Mesothelial cell of epicardium (in vitro differentiated cells): Measurements from ENCODE around the gene CFAP43. TPM values are rescaled to one million over a fixed set of nuclear protein-coding genes. Genes with fewer than 3 reads are reported as not detected.

Source experiments
- DNase-seq, 2 experiments: peaks; one replicate each; pipeline ENCODE4 v3.0.0; 2021; ENCODE audit warnings: low spot score in 2 of 2; ENCODE audit not compliant: unreplicated experiment in 2 of 2
- H3K27ac Mint-ChIP-seq: 2 replicates; pipeline ENCODE4 v1.8.0; 2021; ENCODE audit warnings: mixed read lengths
- H3K27me3 Mint-ChIP-seq: 2 replicates; pipeline ENCODE4 v1.8.0; 2021; ENCODE audit warnings: low read depth, mixed read lengths
- H3K36me3 Mint-ChIP-seq: 2 replicates; pipeline ENCODE4 v1.8.0; 2021; ENCODE audit warnings: mixed read lengths
- H3K4me1 Mint-ChIP-seq: 2 replicates; pipeline ENCODE4 v1.8.0; 2021; ENCODE audit warnings: mixed read lengths
- H3K4me3 Mint-ChIP-seq: 2 replicates; pipeline ENCODE4 v1.8.0; 2021; ENCODE audit warnings: mild to moderate bottlenecking, moderate library complexity, mixed read lengths
- H3K9me3 Mint-ChIP-seq: 2 replicates; pipeline ENCODE4 v1.8.0; 2021; ENCODE audit warnings: mixed read lengths
- total RNA-seq: library from RNA; stranded (reverse); gene quantifications from 3 replicates; pipeline ENCODE4 v1.2.1, GENCODE V29; 2021
- TF ChIP-seq, protein P1 (sequence below): fragments of 200-600 bp; sonication (generic); IDR thresholded peaks from one replicate; pipeline ENCODE4 v1.5.0; 2021; ENCODE audit warnings: antibody characterized with exemption; ENCODE audit not compliant: unreplicated experiment

CFAP43 gene
- total RNA-seq, 1 donor from 2014 or later: 2.1 TPM

DNA sequence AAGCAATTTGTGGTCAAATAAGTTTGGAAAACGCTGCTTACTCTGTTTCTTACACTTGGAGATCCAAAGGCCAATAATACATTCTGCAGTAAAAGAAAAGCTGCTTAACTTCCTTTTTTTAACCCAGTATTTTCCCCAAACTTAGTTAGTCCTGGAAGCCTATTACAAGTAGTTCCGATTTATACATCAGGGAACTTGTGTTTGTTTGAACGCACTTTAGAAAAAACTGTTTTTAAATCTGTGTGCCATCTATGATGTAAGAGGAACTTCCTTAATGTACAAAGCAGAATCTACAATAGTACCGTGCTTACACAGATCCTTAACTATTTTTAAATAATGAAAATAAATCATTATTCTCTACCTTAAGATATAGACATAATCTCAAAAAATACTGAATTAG lies 87.2 kb downstream of the CFAP43 start:
- H3K27me3 Mint-ChIP-seq: peaks cover 23% of the 10 kb centered on the region
- H3K36me3 Mint-ChIP-seq: no peaks in the 10 kb centered on the region
- H3K27ac Mint-ChIP-seq: no peak overlapping the region
- H3K4me3 Mint-ChIP-seq: no peak overlapping the region
- no peaks in the 10 kb centered on the region for H3K4me1 Mint-ChIP-seq
- peaks cover 4% of the 10 kb centered on the region for H3K9me3 Mint-ChIP-seq
- no peak for DNase-seq
- TF ChIP-seq, protein P1, sequence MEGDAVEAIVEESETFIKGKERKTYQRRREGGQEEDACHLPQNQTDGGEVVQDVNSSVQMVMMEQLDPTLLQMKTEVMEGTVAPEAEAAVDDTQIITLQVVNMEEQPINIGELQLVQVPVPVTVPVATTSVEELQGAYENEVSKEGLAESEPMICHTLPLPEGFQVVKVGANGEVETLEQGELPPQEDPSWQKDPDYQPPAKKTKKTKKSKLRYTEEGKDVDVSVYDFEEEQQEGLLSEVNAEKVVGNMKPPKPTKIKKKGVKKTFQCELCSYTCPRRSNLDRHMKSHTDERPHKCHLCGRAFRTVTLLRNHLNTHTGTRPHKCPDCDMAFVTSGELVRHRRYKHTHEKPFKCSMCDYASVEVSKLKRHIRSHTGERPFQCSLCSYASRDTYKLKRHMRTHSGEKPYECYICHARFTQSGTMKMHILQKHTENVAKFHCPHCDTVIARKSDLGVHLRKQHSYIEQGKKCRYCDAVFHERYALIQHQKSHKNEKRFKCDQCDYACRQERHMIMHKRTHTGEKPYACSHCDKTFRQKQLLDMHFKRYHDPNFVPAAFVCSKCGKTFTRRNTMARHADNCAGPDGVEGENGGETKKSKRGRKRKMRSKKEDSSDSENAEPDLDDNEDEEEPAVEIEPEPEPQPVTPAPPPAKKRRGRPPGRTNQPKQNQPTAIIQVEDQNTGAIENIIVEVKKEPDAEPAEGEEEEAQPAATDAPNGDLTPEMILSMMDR: no peak

DNA sequence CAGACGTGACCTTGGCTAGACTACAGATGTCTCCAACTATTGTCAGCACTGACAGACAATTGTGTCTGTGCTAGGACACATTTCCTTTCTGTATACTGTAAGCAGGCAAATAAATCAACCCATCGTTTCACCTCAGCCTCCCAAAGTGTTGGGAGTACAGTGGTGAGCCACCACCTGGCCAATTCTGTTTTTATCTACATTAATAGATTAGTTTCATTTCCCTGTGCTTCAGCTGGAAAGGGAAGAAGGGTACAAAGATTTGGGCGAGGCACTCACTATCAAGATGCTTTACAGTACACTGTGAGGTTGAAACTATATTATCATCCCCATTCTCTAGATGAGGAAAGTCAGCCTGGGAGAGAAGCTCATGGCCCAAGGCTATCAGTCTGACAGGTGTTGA lies 88.3 kb downstream of the CFAP43 start:
- H3K27ac Mint-ChIP-seq: no peak overlapping the region
- H3K9me3 Mint-ChIP-seq: no peaks in the 10 kb centered on the region
- H3K4me1 Mint-ChIP-seq: no peaks in the 10 kb centered on the region
- TF ChIP-seq, protein P1: no peak
- H3K4me3 Mint-ChIP-seq: no peak overlapping the region
- no peaks in the 10 kb centered on the region for H3K36me3 Mint-ChIP-seq
- no peak for DNase-seq
- H3K27me3 Mint-ChIP-seq: peaks cover 23% of the 10 kb centered on the region

DNA sequence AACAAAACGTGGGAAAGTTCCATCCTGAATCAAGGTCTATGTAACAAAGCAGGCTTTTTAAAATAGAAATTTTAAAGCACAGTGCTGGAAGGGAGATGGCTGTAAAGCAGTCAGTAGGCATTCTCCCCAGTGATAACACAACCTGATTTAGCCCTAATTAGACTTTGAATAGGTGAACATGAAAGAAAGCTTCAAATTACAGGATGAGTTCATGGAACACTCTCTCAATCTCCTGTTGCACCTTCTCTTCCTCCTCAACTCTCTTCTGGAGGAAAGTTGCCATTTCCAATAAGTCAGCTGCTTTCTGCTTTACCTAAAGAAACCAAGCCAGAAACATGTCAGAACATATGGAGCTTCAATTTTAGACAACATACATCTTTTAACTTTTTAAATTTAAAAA lies 90.1 kb downstream of the CFAP43 start:
- H3K9me3 Mint-ChIP-seq: no peaks in the 10 kb centered on the region
- TF ChIP-seq, protein P1: no peak
- H3K27ac Mint-ChIP-seq: no peak overlapping the region
- H3K27me3 Mint-ChIP-seq: peaks cover 18% of the 10 kb centered on the region
- no peaks in the 10 kb centered on the region for H3K4me1 Mint-ChIP-seq
- no peak for DNase-seq
- no peak overlapping the region for H3K4me3 Mint-ChIP-seq
- H3K36me3 Mint-ChIP-seq: no peaks in the 10 kb centered on the region

DNA sequence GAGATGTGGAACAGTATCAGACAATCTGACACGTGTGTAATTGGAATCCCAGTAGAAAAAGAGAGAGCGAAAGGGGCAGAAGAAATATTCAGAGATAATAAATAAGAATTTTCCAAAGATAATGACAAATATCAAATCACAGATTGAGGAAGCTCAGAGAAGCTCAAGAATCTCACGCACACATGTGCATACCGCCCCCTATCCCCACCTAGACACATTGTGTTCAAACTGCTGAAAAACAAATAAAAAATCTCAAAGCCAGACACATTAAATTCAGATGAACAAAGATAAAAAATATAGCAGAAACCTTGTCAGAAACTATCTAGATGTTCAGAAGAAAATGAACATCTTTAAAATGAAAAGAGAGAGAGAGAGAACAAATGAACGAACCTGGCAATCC lies 92.9 kb downstream of the CFAP43 start:
- Mint-ChIP-seq H3K4me3 (no peak overlapping the region), H3K4me1 (no peaks in the 10 kb centered on the region), H3K27me3 (peaks cover 13% of the 10 kb centered on the region), H3K36me3 (no peaks in the 10 kb centered on the region), H3K27ac (no peak overlapping the region), H3K9me3 (no peaks in the 10 kb centered on the region)
- TF ChIP-seq, protein P1: no peak
- no peak for DNase-seq

DNA sequence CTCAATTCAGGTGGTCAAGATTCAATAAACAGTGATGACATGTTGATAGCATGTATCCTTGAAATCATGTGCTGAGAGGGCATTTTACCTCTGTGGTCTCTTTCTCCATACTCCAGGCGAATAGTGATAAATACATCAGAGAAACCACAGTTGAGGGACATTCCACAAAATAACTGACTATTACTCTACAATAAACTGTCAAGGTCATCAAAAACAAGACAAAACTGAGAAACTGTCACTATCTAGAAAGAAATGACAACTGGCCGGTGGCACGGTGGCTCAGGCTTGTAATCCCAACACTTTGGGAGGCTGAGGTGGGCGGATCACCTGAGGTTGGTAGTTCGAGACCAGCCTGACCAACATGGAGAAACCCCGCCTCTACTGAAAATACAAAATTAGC lies 94.0 kb downstream of the CFAP43 start:
- Mint-ChIP-seq H3K9me3 (no peaks in the 10 kb centered on the region), H3K27me3 (peaks cover 18% of the 10 kb centered on the region), H3K4me3 (no peak overlapping the region), H3K36me3 (no peaks in the 10 kb centered on the region), H3K27ac (no peak overlapping the region), H3K4me1 (no peaks in the 10 kb centered on the region)
- no peak for DNase-seq
- TF ChIP-seq, protein P1: no peak

DNA sequence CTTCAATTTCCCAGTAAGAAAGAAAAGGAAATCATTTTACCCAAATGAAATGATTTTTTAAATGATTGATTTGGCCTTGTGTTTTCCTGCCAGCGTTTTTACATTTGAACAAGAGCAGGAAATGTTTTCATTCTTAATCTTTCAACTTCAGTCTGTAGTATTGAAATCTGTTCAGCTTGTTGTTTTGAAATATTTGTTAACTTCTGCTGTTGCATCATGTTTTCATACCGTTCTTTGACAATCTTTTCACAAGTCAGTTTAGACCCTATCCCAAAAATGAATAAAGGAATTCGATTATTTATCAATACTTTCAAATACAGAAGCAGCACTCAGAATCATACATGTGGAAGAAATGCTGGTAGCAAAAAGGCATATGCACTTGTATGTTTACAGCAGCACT lies 102.1 kb downstream of the CFAP43 start:
- Mint-ChIP-seq H3K27ac (no peak overlapping the region), H3K27me3 (peaks cover 20% of the 10 kb centered on the region), H3K36me3 (peaks cover 4% of the 10 kb centered on the region), H3K9me3 (no peaks in the 10 kb centered on the region), H3K4me1 (no peaks in the 10 kb centered on the region), H3K4me3 (no peak overlapping the region)
- no peak for DNase-seq
- TF ChIP-seq, protein P1: no peak
